Measurements from ENCODE around the gene NEURL1B.

Gene NEURL1B

GRCh38 chr5:172740428-172741205 is 99.6 kb downstream of the NEURL1B start:
- no peak for DNase-seq
